ENCODE data around the gene ACAA1. TPM values are rescaled to one million over a fixed set of nuclear protein-coding genes. Genes with fewer than 3 reads are reported as not detected.

ACAA1 gene
- total RNA-seq, 1 experiment from 2014 or later = 58.9 TPM

- DNase-seq = no peak
- H4K20me1 ChIP-seq (ENCODE audit: insufficient read depth) = no peaks in the 10 kb centered on the region
- CTCF ChIA-PET = no interaction called here
Measured at GRCh38 chr3:38086496-38086895, 50.4 kb downstream of the ACAA1 start.

DNA sequence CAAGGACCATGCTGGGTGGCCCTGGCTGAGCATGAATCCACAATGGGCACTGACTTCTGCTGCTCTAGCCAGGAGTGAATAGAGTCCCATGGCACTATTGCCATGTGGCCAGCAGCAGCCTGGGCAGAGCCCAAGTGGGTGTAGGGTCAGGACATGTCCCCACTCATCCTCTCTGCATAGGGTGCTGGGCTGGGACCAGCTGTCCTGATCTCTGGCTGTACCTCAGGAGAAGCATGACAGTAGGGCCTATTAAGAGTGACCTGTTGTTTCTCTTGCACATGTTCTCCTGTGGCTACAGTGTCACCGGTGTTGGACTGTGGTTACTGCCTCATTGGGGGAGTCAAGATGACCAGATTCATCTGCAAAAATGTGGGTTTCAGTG is 51.0 kb downstream of the ACAA1 start:
- no peaks in the 10 kb centered on the region for H4K20me1 ChIP-seq (ENCODE audit: insufficient read depth)
- peaks cover 8% of the 10 kb centered on the region; the same call in 1 of the 2 replicates for H3F3A ChIP-seq (ENCODE audit: insufficient read depth, low read depth)
- TF ChIP-seq, protein P1, sequence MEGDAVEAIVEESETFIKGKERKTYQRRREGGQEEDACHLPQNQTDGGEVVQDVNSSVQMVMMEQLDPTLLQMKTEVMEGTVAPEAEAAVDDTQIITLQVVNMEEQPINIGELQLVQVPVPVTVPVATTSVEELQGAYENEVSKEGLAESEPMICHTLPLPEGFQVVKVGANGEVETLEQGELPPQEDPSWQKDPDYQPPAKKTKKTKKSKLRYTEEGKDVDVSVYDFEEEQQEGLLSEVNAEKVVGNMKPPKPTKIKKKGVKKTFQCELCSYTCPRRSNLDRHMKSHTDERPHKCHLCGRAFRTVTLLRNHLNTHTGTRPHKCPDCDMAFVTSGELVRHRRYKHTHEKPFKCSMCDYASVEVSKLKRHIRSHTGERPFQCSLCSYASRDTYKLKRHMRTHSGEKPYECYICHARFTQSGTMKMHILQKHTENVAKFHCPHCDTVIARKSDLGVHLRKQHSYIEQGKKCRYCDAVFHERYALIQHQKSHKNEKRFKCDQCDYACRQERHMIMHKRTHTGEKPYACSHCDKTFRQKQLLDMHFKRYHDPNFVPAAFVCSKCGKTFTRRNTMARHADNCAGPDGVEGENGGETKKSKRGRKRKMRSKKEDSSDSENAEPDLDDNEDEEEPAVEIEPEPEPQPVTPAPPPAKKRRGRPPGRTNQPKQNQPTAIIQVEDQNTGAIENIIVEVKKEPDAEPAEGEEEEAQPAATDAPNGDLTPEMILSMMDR (conservative IDR thresholded peaks at IDR 0.05) = no peak
- no peak for TF ChIP-seq EZH2 (IDR thresholded peaks at IDR 0.05; ENCODE audit: low read depth)
- no peak overlapping the region for H2AFZ ChIP-seq
- H3K36me3 ChIP-seq (ENCODE audit: low read depth) = no peaks in the 10 kb centered on the region
- H3K27ac ChIP-seq = no peak overlapping the region
- no peak for DNase-seq
- H3K9me2 ChIP-seq (ENCODE audit: insufficient read depth) = no peaks in the 10 kb centered on the region
- no peaks in the 10 kb centered on the region for H3K27me3 ChIP-seq (ENCODE audit: insufficient read depth, low read depth)
- no peaks in the 10 kb centered on the region for H3K79me2 ChIP-seq (ENCODE audit: low read depth)
- H3K4me1 ChIP-seq (replicated peaks; ENCODE audit: insufficient read depth) = no peaks in the 10 kb centered on the region
- ChIA-PET CTCF (no interaction called here), POLR2A (ENCODE audit: unreplicated experiment) (no interaction called here)
- no peaks in the 10 kb centered on the region for H3K9me3 ChIP-seq (ENCODE audit: insufficient read depth, low read depth)
- H3K4me3 ChIP-seq = no peak overlapping the region
- no TSS peak for BruUV-seq (replicated peaks)
- no peak overlapping the region for H3K4me2 ChIP-seq
- intact Hi-C loops (cut with micrococcal nuclease; ENCODE audit: unreplicated experiment) = no loop called here

More at GRCh38 chr3:38086496-38086895, 50.4 kb downstream of the ACAA1 start:
- no peak for TF ChIP-seq EZH2 (IDR thresholded peaks at IDR 0.05; ENCODE audit: low read depth)
- TF ChIP-seq, protein P1 (conservative IDR thresholded peaks at IDR 0.05) = no peak
- Histone ChIP-seq H2AFZ (no peak overlapping the region), H3K27me3 (ENCODE audit: insufficient read depth, low read depth) (0 out of 2 replicates have a peak, but pooled peaks cover 2% of the 10 kb centered on the region), H3F3A (ENCODE audit: insufficient read depth, low read depth) (peaks cover 8% of the 10 kb centered on the region; the same call in 1 of the 2 replicates), H3K4me3 (no peak overlapping the region), H3K9me2 (ENCODE audit: insufficient read depth) (no peaks in the 10 kb centered on the region), H3K9me3 (ENCODE audit: insufficient read depth, low read depth) (no peaks in the 10 kb centered on the region), H3K79me2 (ENCODE audit: low read depth) (no peaks in the 10 kb centered on the region), H3K4me2 (no peak overlapping the region), H3K27ac (no peak overlapping the region), H3K36me3 (ENCODE audit: low read depth) (no peaks in the 10 kb centered on the region), H3K4me1 (replicated peaks; ENCODE audit: insufficient read depth) (no peaks in the 10 kb centered on the region)
- no TSS peak for BruUV-seq (replicated peaks)
- POLR2A ChIA-PET (ENCODE audit: unreplicated experiment) = no interaction called here
- intact Hi-C loops (cut with micrococcal nuclease; ENCODE audit: unreplicated experiment) = no loop called here

GRCh38 chr3:38085311-38085942 is 51.5 kb downstream of the ACAA1 start:
- Histone ChIP-seq H2AFZ (no peak overlapping the region), H3K79me2 (ENCODE audit: low read depth) (no peaks in the 10 kb centered on the region)

More at GRCh38 chr3:38085311-38085942, 51.5 kb downstream of the ACAA1 start:
- intact Hi-C loops (cut with micrococcal nuclease; ENCODE audit: unreplicated experiment) = no loop called here
- H3K4me2 ChIP-seq = no peak overlapping the region
- no peak for DNase-seq
- H3K4me1 ChIP-seq (replicated peaks; ENCODE audit: insufficient read depth) = no peaks in the 10 kb centered on the region
- H3K9me3 ChIP-seq (ENCODE audit: insufficient read depth, low read depth) = no peaks in the 10 kb centered on the region
- H3K9me2 ChIP-seq (ENCODE audit: insufficient read depth) = no peaks in the 10 kb centered on the region
- H3K27me3 ChIP-seq (ENCODE audit: insufficient read depth, low read depth) = no peaks in the 10 kb centered on the region
- CTCF ChIA-PET = no interaction called here
- H3K4me3 ChIP-seq = no peak overlapping the region
- no TSS peak for BruUV-seq (replicated peaks)
- H3F3A ChIP-seq (ENCODE audit: insufficient read depth, low read depth) = peaks cover 8% of the 10 kb centered on the region; the same call in 1 of the 2 replicates
- no peaks in the 10 kb centered on the region for H4K20me1 ChIP-seq (ENCODE audit: insufficient read depth)
- TF ChIP-seq, protein P1 (conservative IDR thresholded peaks at IDR 0.05) = no peak
- TF ChIP-seq EZH2 (IDR thresholded peaks at IDR 0.05; ENCODE audit: low read depth) = no peak
- no peaks in the 10 kb centered on the region for H3K36me3 ChIP-seq (ENCODE audit: low read depth)
- POLR2A ChIA-PET (ENCODE audit: unreplicated experiment) = no interaction called here
- H3K27ac ChIP-seq = no peak overlapping the region
